Measurements from ENCODE around the gene SWI5. TPM values are rescaled to one million over a fixed set of nuclear protein-coding genes. Genes with fewer than 3 reads are reported as not detected.

Gene SWI5
- total and polyA plus RNA-seq, 2 experiments from 2014 or later: 26.6 to 42.5 TPM

GRCh38 chr9:128296340-128297220, 20.5 kb downstream of the SWI5 start:
- DNase-seq (ENCODE audit: low spot score) (no peak), ATAC-seq (no peak)
- Mint-ChIP-seq H3K4me1 (peaks cover 3% of the 10 kb centered on the region; the same call in 2 of the 3 replicates), H3K27me3 (ENCODE audit: insufficient read depth, low read depth, poor library complexity) (peaks cover 9% of the 10 kb centered on the region), H3K9me3 (no peaks in the 10 kb centered on the region), H3K27ac (no peak overlapping the region), H3K36me3 (ENCODE audit: low read depth) (no peaks in the 10 kb centered on the region), H3K4me3 (no peak overlapping the region)
- H3K36me3 ChIP-seq (ENCODE audit: insufficient read depth): no peaks in the 10 kb centered on the region
- TF ChIP-seq STAT1 (IDR thresholded peaks at IDR 0.05; ENCODE audit: unreplicated experiment) (no peak), ETS1 (IDR thresholded peaks at IDR 0.05) (no peak), REST (IDR thresholded peaks at IDR 0.05; ENCODE audit: unreplicated experiment) (no peak), ZNF331 (CRISPR knock-in tag; IDR thresholded peaks at IDR 0.05; ENCODE audit: low read depth) (no peak)
- TF ChIP-seq, protein P1, sequence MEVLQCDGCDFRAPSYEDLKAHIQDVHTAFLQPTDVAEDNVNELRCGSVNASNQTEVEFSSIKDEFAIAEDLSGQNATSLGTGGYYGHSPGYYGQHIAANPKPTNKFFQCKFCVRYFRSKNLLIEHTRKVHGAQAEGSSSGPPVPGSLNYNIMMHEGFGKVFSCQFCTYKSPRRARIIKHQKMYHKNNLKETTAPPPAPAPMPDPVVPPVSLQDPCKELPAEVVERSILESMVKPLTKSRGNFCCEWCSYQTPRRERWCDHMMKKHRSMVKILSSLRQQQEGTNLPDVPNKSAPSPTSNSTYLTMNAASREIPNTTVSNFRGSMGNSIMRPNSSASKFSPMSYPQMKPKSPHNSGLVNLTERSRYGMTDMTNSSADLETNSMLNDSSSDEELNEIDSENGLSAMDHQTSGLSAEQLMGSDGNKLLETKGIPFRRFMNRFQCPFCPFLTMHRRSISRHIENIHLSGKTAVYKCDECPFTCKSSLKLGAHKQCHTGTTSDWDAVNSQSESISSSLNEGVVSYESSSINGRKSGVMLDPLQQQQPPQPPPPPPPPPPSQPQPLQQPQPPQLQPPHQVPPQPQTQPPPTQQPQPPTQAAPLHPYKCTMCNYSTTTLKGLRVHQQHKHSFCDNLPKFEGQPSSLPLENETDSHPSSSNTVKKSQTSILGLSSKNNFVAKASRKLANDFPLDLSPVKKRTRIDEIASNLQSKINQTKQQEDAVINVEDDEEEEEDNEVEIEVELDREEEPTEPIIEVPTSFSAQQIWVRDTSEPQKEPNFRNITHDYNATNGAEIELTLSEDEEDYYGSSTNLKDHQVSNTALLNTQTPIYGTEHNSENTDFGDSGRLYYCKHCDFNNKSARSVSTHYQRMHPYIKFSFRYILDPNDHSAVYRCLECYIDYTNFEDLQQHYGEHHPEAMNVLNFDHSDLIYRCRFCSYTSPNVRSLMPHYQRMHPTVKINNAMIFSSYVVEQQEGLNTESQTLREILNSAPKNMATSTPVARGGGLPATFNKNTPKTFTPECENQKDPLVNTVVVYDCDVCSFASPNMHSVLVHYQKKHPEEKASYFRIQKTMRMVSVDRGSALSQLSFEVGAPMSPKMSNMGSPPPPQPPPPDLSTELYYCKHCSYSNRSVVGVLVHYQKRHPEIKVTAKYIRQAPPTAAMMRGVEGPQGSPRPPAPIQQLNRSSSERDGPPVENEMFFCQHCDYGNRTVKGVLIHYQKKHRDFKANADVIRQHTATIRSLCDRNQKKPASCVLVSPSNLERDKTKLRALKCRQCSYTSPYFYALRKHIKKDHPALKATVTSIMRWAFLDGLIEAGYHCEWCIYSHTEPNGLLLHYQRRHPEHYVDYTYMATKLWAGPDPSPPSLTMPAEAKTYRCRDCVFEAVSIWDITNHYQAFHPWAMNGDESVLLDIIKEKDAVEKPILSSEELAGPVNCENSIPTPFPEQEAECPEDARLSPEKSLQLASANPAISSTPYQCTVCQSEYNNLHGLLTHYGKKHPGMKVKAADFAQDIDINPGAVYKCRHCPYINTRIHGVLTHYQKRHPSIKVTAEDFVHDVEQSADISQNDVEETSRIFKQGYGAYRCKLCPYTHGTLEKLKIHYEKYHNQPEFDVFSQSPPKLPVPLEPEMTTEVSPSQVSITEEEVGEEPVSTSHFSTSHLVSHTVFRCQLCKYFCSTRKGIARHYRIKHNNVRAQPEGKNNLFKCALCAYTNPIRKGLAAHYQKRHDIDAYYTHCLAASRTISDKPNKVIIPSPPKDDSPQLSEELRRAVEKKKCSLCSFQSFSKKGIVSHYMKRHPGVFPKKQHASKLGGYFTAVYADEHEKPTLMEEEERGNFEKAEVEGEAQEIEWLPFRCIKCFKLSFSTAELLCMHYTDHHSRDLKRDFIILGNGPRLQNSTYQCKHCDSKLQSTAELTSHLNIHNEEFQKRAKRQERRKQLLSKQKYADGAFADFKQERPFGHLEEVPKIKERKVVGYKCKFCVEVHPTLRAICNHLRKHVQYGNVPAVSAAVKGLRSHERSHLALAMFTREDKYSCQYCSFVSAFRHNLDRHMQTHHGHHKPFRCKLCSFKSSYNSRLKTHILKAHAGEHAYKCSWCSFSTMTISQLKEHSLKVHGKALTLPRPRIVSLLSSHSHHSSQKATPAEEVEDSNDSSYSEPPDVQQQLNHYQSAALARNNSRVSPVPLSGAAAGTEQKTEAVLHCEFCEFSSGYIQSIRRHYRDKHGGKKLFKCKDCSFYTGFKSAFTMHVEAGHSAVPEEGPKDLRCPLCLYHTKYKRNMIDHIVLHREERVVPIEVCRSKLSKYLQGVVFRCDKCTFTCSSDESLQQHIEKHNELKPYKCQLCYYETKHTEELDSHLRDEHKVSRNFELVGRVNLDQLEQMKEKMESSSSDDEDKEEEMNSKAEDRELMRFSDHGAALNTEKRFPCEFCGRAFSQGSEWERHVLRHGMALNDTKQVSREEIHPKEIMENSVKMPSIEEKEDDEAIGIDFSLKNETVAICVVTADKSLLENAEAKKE (CRISPR knock-in tag; IDR thresholded peaks at IDR 0.05): no peak
- H3K4me2 ChIP-seq: no peak overlapping the region
- H3K27ac ChIP-seq (ENCODE audit: low read depth): no peak overlapping the region
- no peaks in the 10 kb centered on the region for H3K9me2 ChIP-seq (ENCODE audit: insufficient read depth)
- H3K4me1 ChIP-seq (ENCODE audit: insufficient read depth): no peaks in the 10 kb centered on the region; the same call in 1 of the 2 replicates
- no peaks in the 10 kb centered on the region for H3K27me3 ChIP-seq (ENCODE audit: insufficient read depth)
- 0 out of 2 replicates have a peak, but pooled peaks cover 2% of the 10 kb centered on the region for H3F3A ChIP-seq (replicated peaks; ENCODE audit: low read depth)
- H4K20me1 ChIP-seq (replicated peaks; ENCODE audit: insufficient read depth): no peaks in the 10 kb centered on the region
- no peaks in the 10 kb centered on the region for H3K79me2 ChIP-seq (replicated peaks; ENCODE audit: insufficient read depth)
- H2AFZ ChIP-seq: no peak overlapping the region
- no peak overlapping the region for H3K4me3 ChIP-seq
